HepG2 (cell line): Measurements from ENCODE around the gene ERC1. TPM values are rescaled to one million over a fixed set of nuclear protein-coding genes. Genes with fewer than 3 reads are reported as not detected.

Source experiments
- CERS6 ChIP-seq: sonication (generic); formaldehyde crosslinking; IDR thresholded peaks from 2 replicates; pipeline ENCODE4 v1.5.0; 2020; ENCODE audit warnings: missing genetic modification reagents
- ZBTB40 ChIP-seq, 2 experiments: fragments of 450-650 bp in 1 of 2; sonication (generic) in 1 of 2; formaldehyde crosslinking in 1 of 2; IDR thresholded peaks; 2 replicates each; pipeline versions ENCODE4 v1.6.1 to v1.8.0; 2016 to 2022; ENCODE audit warnings: antibody characterized with exemption in 1 of 2, mild to moderate bottlenecking in 1 of 2, missing genetic modification reagents in 1 of 2
- ZNF614 ChIP-seq: IDR thresholded peaks from 2 replicates; pipeline ENCODE4 v1.6.1; 2018; ENCODE audit warnings: missing biosample characterization, missing genetic modification reagents, inconsistent platforms, borderline replicate concordance
- ZNF691 ChIP-seq: sonication (generic); formaldehyde crosslinking; IDR thresholded peaks from 2 replicates; pipeline ENCODE4 v1.4.0; 2020; ENCODE audit warnings: missing genetic modification reagents, low read depth, mild to moderate bottlenecking, borderline replicate concordance
- ZNF766 ChIP-seq: sonication (generic); formaldehyde crosslinking; IDR thresholded peaks from 2 replicates; pipeline ENCODE4 v1.5.0; 2020; ENCODE audit warnings: missing genetic modification reagents, borderline replicate concordance
- ZNF792 ChIP-seq: IDR thresholded peaks from 2 replicates; pipeline ENCODE4 v1.6.1; 2016
- polyA plus RNA-seq, 8 experiments: library from polyadenylated mRNA; depleted of rRNA in 3 of 8; stranded (reverse) in 7 of 8; unstranded in 1 of 8; fragments of >200 nt; fragmentation: Illumina TruSeq in 4 of 8; extraction: Trizol in 4 of 8; gene quantifications; 2 replicates each; pipeline versions ENCODE4 v1.2.1 to v1.2.3, GENCODE V29; 2011 to 2016; ENCODE audit warnings: low read depth in 4 of 8, missing spikeins in 1 of 8, mixed read lengths in 1 of 8; ENCODE audit not compliant: insufficient read depth in 1 of 8
- total RNA-seq, 5 experiments: library from RNA; depleted of rRNA; stranded (reverse); fragments of >200 nt; fragmentation: Illumina TruSeq; extraction: Trizol; gene quantifications; 2 replicates each; pipeline ENCODE4 v1.2.3, GENCODE V29; 2016; ENCODE audit warnings: low read depth in 1 of 5

Gene ERC1
- total and polyA plus RNA-seq, 2 of the 13 experiments (the other 11 are each of a cell fraction or from before 2014, with no cell fraction given), result 6.1 to 12.4 TPM

- TF ChIP-seq ZBTB40 (IDR thresholded peaks at IDR 0.05) (no peak), ZBTB40 (CRISPR knock-in tag; IDR thresholded peaks at IDR 0.05) (no peak), ZNF766 (CRISPR knock-in tag) (no peak), CERS6 (CRISPR knock-in tag) (no peak), ZNF792 (no peak), ZNF691 (CRISPR knock-in tag) (no peak), ZNF614 (CRISPR knock-in tag) (no peak)
Measured at GRCh38 chr12:981961-982360, 9.1 kb upstream of the ERC1 start (continued).
